Measurements from ENCODE around the gene ANGPTL8.

The ANGPTL8 gene

DNA sequence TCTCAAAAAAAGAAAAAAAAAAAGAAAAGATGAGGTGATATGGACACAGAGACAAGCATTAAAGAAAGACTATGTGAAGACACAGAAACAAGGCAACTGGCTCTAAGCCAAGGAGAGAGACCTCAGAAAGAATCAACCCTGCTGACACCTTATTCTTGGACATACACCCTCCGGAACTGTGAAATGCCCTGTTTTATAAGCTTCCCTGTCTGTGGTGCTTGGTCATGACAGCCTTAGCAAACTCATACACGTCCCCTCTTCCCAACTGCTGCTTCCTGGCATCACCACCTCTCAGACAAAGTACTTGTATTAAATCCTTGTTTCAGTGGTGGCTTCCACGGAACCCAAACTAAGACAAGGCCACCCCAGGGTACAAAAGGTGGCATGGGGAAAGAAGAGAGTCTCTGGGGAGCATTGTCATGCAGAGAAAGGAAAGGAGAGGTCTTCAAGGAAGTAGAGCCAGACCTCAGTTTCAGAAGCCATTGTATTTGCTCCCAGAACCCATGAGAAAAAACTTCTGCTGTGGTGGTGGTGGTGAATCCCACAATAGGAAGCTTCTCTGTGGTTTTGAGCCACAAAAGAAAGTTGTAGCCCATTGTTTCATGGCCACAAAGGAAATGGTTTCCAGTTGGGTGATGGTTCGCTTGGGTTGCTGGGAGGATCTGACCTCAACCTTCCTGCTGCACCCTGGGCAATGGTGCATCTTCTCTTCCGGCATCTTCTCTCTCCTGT is 40.3 kb downstream of the ANGPTL8 start:
- no peaks in the 10 kb centered on the region for H3K9me3 ChIP-seq (ENCODE audit: severe bottlenecking)
- H3K27me3 ChIP-seq (ENCODE audit: insufficient read depth, poor library complexity, severe bottlenecking): no peaks in the 10 kb centered on the region
- H3K4me1 ChIP-seq (ENCODE audit: insufficient read depth, poor library complexity, severe bottlenecking): no peaks in the 10 kb centered on the region
- H3K36me3 ChIP-seq (ENCODE audit: low read depth): no peaks in the 10 kb centered on the region
- DNase-seq (ENCODE audit: low spot score) (no peak), ATAC-seq (ENCODE audit: low read depth) (no peak)
- H3K27ac ChIP-seq (ENCODE audit: poor library complexity, severe bottlenecking): no peak overlapping the region
- TF ChIP-seq, protein P1, sequence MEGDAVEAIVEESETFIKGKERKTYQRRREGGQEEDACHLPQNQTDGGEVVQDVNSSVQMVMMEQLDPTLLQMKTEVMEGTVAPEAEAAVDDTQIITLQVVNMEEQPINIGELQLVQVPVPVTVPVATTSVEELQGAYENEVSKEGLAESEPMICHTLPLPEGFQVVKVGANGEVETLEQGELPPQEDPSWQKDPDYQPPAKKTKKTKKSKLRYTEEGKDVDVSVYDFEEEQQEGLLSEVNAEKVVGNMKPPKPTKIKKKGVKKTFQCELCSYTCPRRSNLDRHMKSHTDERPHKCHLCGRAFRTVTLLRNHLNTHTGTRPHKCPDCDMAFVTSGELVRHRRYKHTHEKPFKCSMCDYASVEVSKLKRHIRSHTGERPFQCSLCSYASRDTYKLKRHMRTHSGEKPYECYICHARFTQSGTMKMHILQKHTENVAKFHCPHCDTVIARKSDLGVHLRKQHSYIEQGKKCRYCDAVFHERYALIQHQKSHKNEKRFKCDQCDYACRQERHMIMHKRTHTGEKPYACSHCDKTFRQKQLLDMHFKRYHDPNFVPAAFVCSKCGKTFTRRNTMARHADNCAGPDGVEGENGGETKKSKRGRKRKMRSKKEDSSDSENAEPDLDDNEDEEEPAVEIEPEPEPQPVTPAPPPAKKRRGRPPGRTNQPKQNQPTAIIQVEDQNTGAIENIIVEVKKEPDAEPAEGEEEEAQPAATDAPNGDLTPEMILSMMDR (IDR thresholded peaks at IDR 0.05; ENCODE audit: poor library complexity, severe bottlenecking): no peak
- H3K4me3 ChIP-seq (ENCODE audit: severe bottlenecking): no peak overlapping the region

DNA sequence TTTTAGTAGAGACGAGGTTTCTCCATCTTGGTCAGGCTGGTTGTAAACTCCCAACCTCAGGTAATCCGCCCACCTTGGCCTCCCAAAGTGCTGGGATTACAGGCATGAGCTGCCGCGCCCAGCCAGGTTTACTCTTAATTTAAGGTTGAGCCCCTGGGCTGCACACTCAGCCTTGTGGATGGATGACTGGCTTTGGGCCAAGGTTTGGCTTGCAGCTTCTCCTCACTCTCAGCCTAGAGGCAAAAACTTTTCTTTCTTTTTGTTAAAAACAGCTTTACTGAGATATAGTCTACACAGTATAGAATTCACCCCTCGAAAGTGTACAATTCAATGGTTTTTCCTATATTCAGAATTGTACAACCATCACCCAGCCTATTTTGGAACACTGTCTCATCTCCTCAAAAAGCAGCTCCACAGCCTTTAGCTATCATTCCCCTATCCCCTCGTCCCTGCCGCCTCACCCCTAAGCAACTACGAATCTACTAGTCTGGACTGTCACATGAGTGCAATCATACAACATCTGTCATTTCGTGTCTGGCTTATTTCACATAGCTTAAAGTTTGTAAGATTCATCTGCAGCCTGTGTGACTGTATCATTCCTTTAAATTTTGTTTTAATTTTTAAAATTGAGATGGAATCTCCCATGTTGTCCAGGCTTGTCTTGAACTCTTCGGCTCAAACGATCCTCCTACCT is 42.1 kb downstream of the ANGPTL8 start:
- Histone ChIP-seq H3K4me3 (ENCODE audit: severe bottlenecking) (no peak overlapping the region), H3K9me3 (ENCODE audit: severe bottlenecking) (no peaks in the 10 kb centered on the region), H3K36me3 (ENCODE audit: low read depth) (no peaks in the 10 kb centered on the region), H3K4me1 (ENCODE audit: insufficient read depth, poor library complexity, severe bottlenecking) (no peaks in the 10 kb centered on the region), H3K27me3 (ENCODE audit: insufficient read depth, poor library complexity, severe bottlenecking) (no peaks in the 10 kb centered on the region), H3K27ac (ENCODE audit: poor library complexity, severe bottlenecking) (no peak overlapping the region)
- TF ChIP-seq, protein P1 (IDR thresholded peaks at IDR 0.05; ENCODE audit: poor library complexity, severe bottlenecking): no peak
- no peak; the same call in 2 of the 3 replicates for ATAC-seq (ENCODE audit: low read depth)
- no peak for DNase-seq (ENCODE audit: low spot score)

DNA sequence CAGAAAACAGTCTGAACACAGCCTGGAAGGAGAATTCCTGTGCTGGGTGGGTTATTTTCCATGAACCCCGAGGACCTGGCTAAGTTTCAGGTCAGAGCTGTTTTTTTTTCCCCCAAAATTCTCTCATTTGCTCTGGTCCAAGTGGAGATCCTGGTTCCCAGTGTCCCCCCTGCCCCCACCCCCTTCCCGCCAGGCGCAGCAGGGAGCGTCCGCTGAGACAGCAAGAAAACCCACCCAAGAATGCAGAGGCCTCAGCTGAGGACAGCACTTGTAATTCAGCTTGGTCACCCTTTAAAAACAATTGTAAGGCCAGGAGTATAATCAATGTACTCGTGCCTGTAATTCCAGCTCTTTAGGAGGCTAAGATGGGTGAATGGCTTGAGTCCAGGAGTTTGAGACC is 45.1 kb downstream of the ANGPTL8 start:
- H3K4me1 ChIP-seq (ENCODE audit: insufficient read depth, poor library complexity, severe bottlenecking): no peaks in the 10 kb centered on the region
- TF ChIP-seq, protein P1 (IDR thresholded peaks at IDR 0.05; ENCODE audit: poor library complexity, severe bottlenecking): no peak
- no peaks in the 10 kb centered on the region for H3K36me3 ChIP-seq (ENCODE audit: low read depth)
- H3K4me3 ChIP-seq (ENCODE audit: severe bottlenecking): no peak overlapping the region
- no peak for ATAC-seq (ENCODE audit: low read depth)
- H3K27me3 ChIP-seq (ENCODE audit: insufficient read depth, poor library complexity, severe bottlenecking): no peaks in the 10 kb centered on the region
- no peak overlapping the region for H3K27ac ChIP-seq (ENCODE audit: poor library complexity, severe bottlenecking)
- no peak for DNase-seq (ENCODE audit: low spot score)
- H3K9me3 ChIP-seq (ENCODE audit: severe bottlenecking): no peaks in the 10 kb centered on the region

DNA sequence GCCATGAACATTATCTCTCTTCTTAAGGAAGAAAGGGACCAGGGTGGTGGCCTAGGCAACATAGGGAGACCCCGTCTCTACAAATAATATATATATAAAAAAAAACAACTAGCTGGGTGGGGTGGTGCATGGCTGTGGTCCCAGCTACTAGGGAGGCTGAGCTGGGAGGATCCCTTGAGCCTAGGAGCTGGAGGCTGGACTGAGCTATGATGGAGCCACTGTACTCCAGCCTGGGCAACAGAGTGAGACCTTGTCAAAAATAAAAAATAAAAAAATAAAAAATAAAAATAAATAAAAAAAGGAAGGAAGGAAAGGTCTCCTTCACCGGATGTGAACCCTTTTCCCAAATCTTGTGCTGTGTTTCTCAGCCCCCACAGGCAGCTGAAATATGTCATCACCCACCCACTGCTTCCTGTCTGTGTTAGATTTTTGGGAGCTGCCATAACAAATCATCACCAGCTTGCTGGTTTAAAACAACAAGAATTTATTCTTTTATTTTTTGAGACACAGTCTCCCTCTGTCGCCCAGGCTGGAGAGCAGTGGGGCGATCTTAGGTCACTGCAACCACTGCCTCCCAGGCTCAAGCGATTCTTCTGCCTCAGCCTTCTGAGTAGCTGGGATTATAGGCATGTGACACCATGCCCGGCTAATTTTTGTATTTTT is 47.0 kb downstream of the ANGPTL8 start:
- no peak for DNase-seq (ENCODE audit: low spot score)
- no peaks in the 10 kb centered on the region for H3K36me3 ChIP-seq (ENCODE audit: low read depth)
- no peak overlapping the region for H3K27ac ChIP-seq (ENCODE audit: poor library complexity, severe bottlenecking)
- TF ChIP-seq, protein P1 (IDR thresholded peaks at IDR 0.05; ENCODE audit: poor library complexity, severe bottlenecking): peak; percentile 22
- H3K4me3 ChIP-seq (ENCODE audit: severe bottlenecking): no peak overlapping the region
- no peaks in the 10 kb centered on the region for H3K9me3 ChIP-seq (ENCODE audit: severe bottlenecking)
- peak; percentile 21; the same call in 1 of the 3 replicates for ATAC-seq (ENCODE audit: low read depth)
- no peaks in the 10 kb centered on the region for H3K4me1 ChIP-seq (ENCODE audit: insufficient read depth, poor library complexity, severe bottlenecking)
- H3K27me3 ChIP-seq (ENCODE audit: insufficient read depth, poor library complexity, severe bottlenecking): no peaks in the 10 kb centered on the region
